ENCODE results near the gene FOXP2. TPM values are rescaled to one million over a fixed set of nuclear protein-coding genes. Genes with fewer than 3 reads are reported as not detected.
"Not testable (repeated sequence)": the region's sequence is repeated elsewhere in the genome, so short reads cannot be mapped to it uniquely, and the experiment has no call there.

FOXP2 gene
- total RNA-seq, 6 experiments from 2014 or later, result 0.02 to 0.41 (median 0.20) TPM

DNA sequence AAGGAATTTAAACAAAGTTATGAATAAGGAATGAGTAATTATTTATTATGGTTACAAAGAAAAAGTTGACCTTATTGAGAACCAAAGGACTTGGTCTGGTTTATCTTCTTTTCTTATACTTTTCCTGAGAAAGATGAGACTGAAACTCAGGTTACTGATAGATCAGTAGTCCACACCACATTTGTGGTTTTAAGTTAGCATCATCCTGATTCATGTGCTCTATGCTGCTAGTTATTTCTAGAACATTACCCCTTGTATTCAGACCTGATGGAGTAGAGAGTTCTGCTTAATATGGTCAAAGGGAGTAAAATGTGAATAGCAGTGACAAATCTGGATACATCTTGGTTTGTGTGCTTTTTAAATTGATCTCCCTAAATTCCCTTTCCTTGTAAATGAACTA is 63.8 kb downstream of the FOXP2 start:
- TF ChIP-seq, protein P1, sequence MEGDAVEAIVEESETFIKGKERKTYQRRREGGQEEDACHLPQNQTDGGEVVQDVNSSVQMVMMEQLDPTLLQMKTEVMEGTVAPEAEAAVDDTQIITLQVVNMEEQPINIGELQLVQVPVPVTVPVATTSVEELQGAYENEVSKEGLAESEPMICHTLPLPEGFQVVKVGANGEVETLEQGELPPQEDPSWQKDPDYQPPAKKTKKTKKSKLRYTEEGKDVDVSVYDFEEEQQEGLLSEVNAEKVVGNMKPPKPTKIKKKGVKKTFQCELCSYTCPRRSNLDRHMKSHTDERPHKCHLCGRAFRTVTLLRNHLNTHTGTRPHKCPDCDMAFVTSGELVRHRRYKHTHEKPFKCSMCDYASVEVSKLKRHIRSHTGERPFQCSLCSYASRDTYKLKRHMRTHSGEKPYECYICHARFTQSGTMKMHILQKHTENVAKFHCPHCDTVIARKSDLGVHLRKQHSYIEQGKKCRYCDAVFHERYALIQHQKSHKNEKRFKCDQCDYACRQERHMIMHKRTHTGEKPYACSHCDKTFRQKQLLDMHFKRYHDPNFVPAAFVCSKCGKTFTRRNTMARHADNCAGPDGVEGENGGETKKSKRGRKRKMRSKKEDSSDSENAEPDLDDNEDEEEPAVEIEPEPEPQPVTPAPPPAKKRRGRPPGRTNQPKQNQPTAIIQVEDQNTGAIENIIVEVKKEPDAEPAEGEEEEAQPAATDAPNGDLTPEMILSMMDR (IDR thresholded peaks at IDR 0.05), result no peak
- no peak overlapping the region for H3K27ac Mint-ChIP-seq
- no peak for DNase-seq
- no peaks in the 10 kb centered on the region; the same call in 1 of the 2 replicates for H3K27me3 Mint-ChIP-seq (ENCODE audit: insufficient read depth)
- H3K4me1 Mint-ChIP-seq (ENCODE audit: low read depth), result no peaks in the 10 kb centered on the region
- peaks cover 14% of the 10 kb centered on the region for H3K9me3 Mint-ChIP-seq
- H3K4me3 Mint-ChIP-seq, result no peak overlapping the region
- H3K36me3 Mint-ChIP-seq (ENCODE audit: low read depth), result no peaks in the 10 kb centered on the region

DNA sequence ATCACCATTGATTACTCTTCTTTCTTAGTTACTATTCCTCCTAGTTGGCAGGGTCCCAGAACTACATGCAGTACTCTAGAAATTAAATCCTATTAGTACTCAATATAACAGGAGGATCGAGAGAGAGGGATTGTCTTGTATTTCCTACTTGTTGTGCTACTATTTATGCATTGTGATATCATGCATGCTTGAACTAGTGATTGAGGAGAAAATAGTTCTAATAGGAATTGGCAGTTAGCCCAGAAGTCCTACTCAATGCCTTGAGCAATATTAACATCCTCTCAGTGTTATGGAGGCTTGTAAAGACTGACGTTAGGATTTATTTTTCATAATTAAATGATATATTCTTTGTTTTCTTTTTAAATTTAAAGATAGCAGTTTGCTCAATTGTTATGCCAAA is 67.4 kb downstream of the FOXP2 start:
- H3K27me3 Mint-ChIP-seq (ENCODE audit: insufficient read depth), result no peaks in the 10 kb centered on the region; the same call in 1 of the 2 replicates
- DNase-seq, result no peak
- H3K36me3 Mint-ChIP-seq (ENCODE audit: low read depth), result no peaks in the 10 kb centered on the region
- no peak overlapping the region for H3K4me3 Mint-ChIP-seq
- H3K9me3 Mint-ChIP-seq, result peaks cover 17% of the 10 kb centered on the region
- TF ChIP-seq, protein P1 (IDR thresholded peaks at IDR 0.05), result no peak
- H3K27ac Mint-ChIP-seq, result no peak overlapping the region
- H3K4me1 Mint-ChIP-seq (ENCODE audit: low read depth), result no peaks in the 10 kb centered on the region

- TF ChIP-seq, protein P1 (IDR thresholded peaks at IDR 0.05), result no peak
- Mint-ChIP-seq H3K9me3 (peaks cover 25% of the 10 kb centered on the region), H3K27me3 (ENCODE audit: insufficient read depth) (no peaks in the 10 kb centered on the region; the same call in 1 of the 2 replicates), H3K27ac (no peak overlapping the region), H3K4me1 (ENCODE audit: low read depth) (no peaks in the 10 kb centered on the region), H3K36me3 (ENCODE audit: low read depth) (0 out of 2 replicates have a peak, but pooled peaks cover 6% of the 10 kb centered on the region), H3K4me3 (no peak overlapping the region)
- DNase-seq, result no peak
Measured at GRCh38 chr7:114484226-114484625, 69.6 kb downstream of the FOXP2 start.

DNA sequence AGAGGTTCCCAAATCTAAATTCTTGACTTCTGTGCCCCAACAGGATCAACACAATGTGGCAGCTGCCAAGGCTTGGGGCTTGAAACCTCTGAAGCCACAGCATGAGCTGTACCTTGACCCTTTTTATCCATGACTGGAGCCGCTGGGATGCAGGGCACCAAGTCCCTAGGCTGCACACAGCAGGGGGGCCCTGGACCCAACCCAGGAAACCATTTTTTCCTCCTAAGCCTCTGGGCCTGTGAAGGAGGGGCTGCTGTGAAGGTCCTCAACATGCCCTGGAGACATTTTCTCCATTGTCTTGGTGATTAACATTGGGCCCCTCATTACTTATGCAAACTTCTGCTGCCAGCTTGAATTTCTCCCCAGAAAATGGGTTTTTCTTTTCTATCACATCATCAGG is 72.6 kb downstream of the FOXP2 start:
- Mint-ChIP-seq H3K4me1 (ENCODE audit: low read depth) (no peaks in the 10 kb centered on the region), H3K27me3 (ENCODE audit: insufficient read depth) (no peaks in the 10 kb centered on the region; the same call in 1 of the 2 replicates), H3K27ac (no peak overlapping the region), H3K4me3 (no peak overlapping the region), H3K36me3 (ENCODE audit: low read depth) (0 out of 2 replicates have a peak, but pooled peaks cover 6% of the 10 kb centered on the region), H3K9me3 (peaks cover 28% of the 10 kb centered on the region)
- TF ChIP-seq, protein P1 (IDR thresholded peaks at IDR 0.05), result no peak
- DNase-seq, result no peak

DNA sequence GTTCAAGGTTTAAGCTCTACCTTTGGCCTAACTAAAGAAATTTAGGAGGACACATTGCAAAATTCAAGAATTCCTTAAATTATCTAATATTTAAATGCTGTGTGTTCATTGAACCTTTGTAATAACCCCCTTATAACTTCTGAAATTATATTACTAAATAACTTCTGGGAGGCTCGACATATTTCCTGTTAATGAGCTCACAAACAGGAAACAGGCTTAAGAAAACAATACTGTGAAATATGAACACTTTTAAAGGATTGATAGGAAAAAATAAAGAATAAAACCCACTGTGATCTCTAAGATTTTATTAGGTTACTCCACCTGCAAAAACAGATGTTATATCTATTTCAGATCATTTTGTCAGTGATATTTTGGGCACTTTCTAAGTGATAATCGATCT is 74.1 kb downstream of the FOXP2 start:
- Mint-ChIP-seq H3K9me3 (peaks cover 37% of the 10 kb centered on the region), H3K36me3 (ENCODE audit: low read depth) (0 out of 2 replicates have a peak, but pooled peaks cover 6% of the 10 kb centered on the region), H3K27ac (no peak overlapping the region), H3K4me3 (no peak overlapping the region), H3K27me3 (ENCODE audit: insufficient read depth) (no peaks in the 10 kb centered on the region), H3K4me1 (ENCODE audit: low read depth) (no peaks in the 10 kb centered on the region)
- no peak for DNase-seq
- TF ChIP-seq, protein P1 (IDR thresholded peaks at IDR 0.05), result no peak

DNA sequence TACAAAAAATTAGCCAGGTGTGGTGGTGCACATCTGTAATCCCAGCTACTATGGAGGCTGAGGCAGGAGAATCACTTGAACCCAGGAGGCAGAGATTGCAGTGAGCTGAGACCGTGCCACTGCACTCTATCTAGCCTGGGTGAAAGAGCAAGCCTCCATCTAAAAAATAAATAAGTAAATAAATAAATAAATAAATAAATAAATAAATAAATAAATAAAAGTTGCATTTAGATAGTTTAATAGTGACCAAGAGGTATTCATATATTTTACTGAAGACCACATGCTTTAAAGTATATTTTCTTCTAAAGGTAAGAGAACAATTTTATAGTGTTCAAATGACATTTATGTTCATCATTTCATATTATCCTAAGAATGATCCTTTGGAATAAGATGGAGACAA is 82.9 kb downstream of the FOXP2 start:
- not testable (repeated sequence) for H3K27me3 Mint-ChIP-seq (ENCODE audit: insufficient read depth); H3K4me1 Mint-ChIP-seq (ENCODE audit: low read depth); H3K36me3 Mint-ChIP-seq (ENCODE audit: low read depth); DNase-seq; H3K9me3 Mint-ChIP-seq; H3K4me3 Mint-ChIP-seq; H3K27ac Mint-ChIP-seq
